Esophagus squamous epithelium (tissue), 4 donors: ENCODE data around the gene CCR5.

ENCODE experiments used
- CTCF ChIP-seq, 6 experiments: fragments of 450-650 bp in 4 of 6; fragments of 200-600 bp in 2 of 6; sonication (generic) in 2 of 6; IDR thresholded peaks; one replicate each; pipeline ENCODE4 v1.5.1; 2016 to 2019; ENCODE audit warnings: antibody characterized with exemption in 6 of 6, mild to moderate bottlenecking in 4 of 6, moderate library complexity in 4 of 6
- POLR2A ChIP-seq, 4 donors: fragments of 450-650 bp; IDR thresholded peaks; one replicate each; pipeline ENCODE4 v1.6.1; 2017; ENCODE audit warnings: antibody characterized with exemption in 4 of 4, mild to moderate bottlenecking in 4 of 4, moderate library complexity in 3 of 4

GRCh38 chr3:46416811-46417510 is 46.2 kb downstream of the CCR5 start:
- TF ChIP-seq CTCF (IDR thresholded peaks at IDR 0.05) (no peak), POLR2A (IDR thresholded peaks at IDR 0.05) (no peak)
